GM18519 (cell line): Measurements from ENCODE around the gene BICRA.

Experiments
- ATAC-seq: cut with Tn5 transposase; IDR thresholded peaks from one replicate; pipeline ENCODE4 v1.9.1; 2021; ENCODE audit warnings: mild to moderate bottlenecking, moderate library complexity; ENCODE audit not compliant: unreplicated experiment, low FRiP score

BICRA gene

GRCh38 chr19:47682939-47683338 lies 74.0 kb downstream of the BICRA start:
- no peak for ATAC-seq

GRCh38 chr19:47686679-47687450 lies 77.9 kb downstream of the BICRA start:
- ATAC-seq: no peak

GRCh38 chr19:47687906-47688305 lies 79.0 kb downstream of the BICRA start:
- no peak for ATAC-seq

GRCh38 chr19:47691090-47691489 lies 82.2 kb downstream of the BICRA start:
- no peak for ATAC-seq

- no peak for ATAC-seq
Observed at GRCh38 chr19:47691782-47692181, 82.8 kb downstream of the BICRA start.

- ATAC-seq: no peak
Observed at GRCh38 chr19:47693489-47693888, 84.6 kb downstream of the BICRA start.

GRCh38 chr19:47693903-47694302 lies 85.0 kb downstream of the BICRA start:
- no peak for ATAC-seq

GRCh38 chr19:47694466-47695273 lies 85.7 kb downstream of the BICRA start:
- ATAC-seq: no peak

- no peak for ATAC-seq
Observed at GRCh38 chr19:47695533-47696262, 86.8 kb downstream of the BICRA start.

GRCh38 chr19:47696635-47697034 lies 87.7 kb downstream of the BICRA start:
- no peak for ATAC-seq

GRCh38 chr19:47697863-47698609 lies 89.1 kb downstream of the BICRA start:
- no peak for ATAC-seq

GRCh38 chr19:47698631-47699359 lies 89.9 kb downstream of the BICRA start:
- ATAC-seq: no peak

- no peak for ATAC-seq
Observed at GRCh38 chr19:47699360-47699917, 90.5 kb downstream of the BICRA start.

- ATAC-seq: no peak
Observed at GRCh38 chr19:47700934-47701716, 92.2 kb downstream of the BICRA start.

GRCh38 chr19:47701717-47702552 lies 93.0 kb downstream of the BICRA start:
- no peak for ATAC-seq

GRCh38 chr19:47702671-47703070 lies 93.7 kb downstream of the BICRA start:
- ATAC-seq: no peak

- ATAC-seq: no peak
Observed at GRCh38 chr19:47703301-47703700, 94.4 kb downstream of the BICRA start.

GRCh38 chr19:47704024-47704423 lies 95.1 kb downstream of the BICRA start:
- ATAC-seq: no peak
